Activated CD8-positive, alpha-beta T cell treated with anti-CD3 and anti-CD28 coated beads for 36 hours (primary cell): Measurements from ENCODE around the gene ACSBG1. TPM values are rescaled to one million over a fixed set of nuclear protein-coding genes. Genes with fewer than 3 reads are reported as not detected.

Experiments
- ATAC-seq: fragments of 200-7000 bp; cut with Tn5 transposase; one replicate; pipeline ENCODE4 v1.10.0; 2021; ENCODE audit warnings: mild to moderate bottlenecking, moderate library complexity
- CTCF ChIA-PET: fragments of 350-600 bp; sonication (Branson Sonifier 250); formaldehyde crosslinking; loops from one replicate; lab custom pipeline; 2021; ENCODE audit warnings: antibody characterized with exemption; lab: Charles Lee
- POLR2A ChIA-PET: fragments of 350-600 bp; sonication (Branson Sonifier 250); formaldehyde crosslinking; loops from one replicate; lab custom pipeline; 2021; ENCODE audit warnings: antibody characterized with exemption; lab: Charles Lee
- DNase-seq: peaks from one replicate; pipeline ENCODE4 v3.0.0-alpha.2; 2020
- H3K27ac Mint-ChIP-seq: one replicate; pipeline ENCODE4 v1.8.0; 2021; ENCODE audit warnings: mild to moderate bottlenecking, mixed read lengths
- H3K27me3 Mint-ChIP-seq: one replicate; pipeline ENCODE4 v1.8.0; 2021; ENCODE audit warnings: mixed read lengths
- H3K36me3 Mint-ChIP-seq: one replicate; pipeline ENCODE4 v1.8.0; 2021; ENCODE audit warnings: low read depth, mixed read lengths
- H3K4me1 Mint-ChIP-seq: one replicate; pipeline ENCODE4 v1.8.0; 2021; ENCODE audit warnings: low read depth, mixed read lengths
- H3K4me3 Mint-ChIP-seq: one replicate; pipeline ENCODE4 v1.8.0; 2021; ENCODE audit warnings: mild to moderate bottlenecking, moderate library complexity, mixed read lengths
- H3K9me3 Mint-ChIP-seq: one replicate; pipeline ENCODE4 v1.8.0; 2021; ENCODE audit warnings: mixed read lengths
- CTCF ChIP-seq: fragments of 200-600 bp; IDR thresholded peaks from one replicate; pipeline ENCODE4 v1.8.0; 2022; ENCODE audit warnings: antibody characterized with exemption, mild to moderate bottlenecking
- intact Hi-C: fragments of 100-400 bp; cut with micrococcal nuclease; formaldehyde crosslinking; loops from one replicate; pipeline ENCODE4 v1.10.0; 2022
- total RNA-seq, 2 experiments: library from RNA; stranded (reverse); gene quantifications; one replicate each; pipeline ENCODE4 v1.2.3, GENCODE V29; 2021

ACSBG1 gene
- total RNA-seq, 2 experiments from 2014 or later, result 0.18 TPM; not detected in 1

GRCh38 chr15:78274994-78275393 lies 40.6 kb upstream of the ACSBG1 start:
- intact Hi-C loops, result no loop called here
- no peaks in the 10 kb centered on the region for H3K9me3 Mint-ChIP-seq
- DNase-seq, result no peak
- H3K27ac Mint-ChIP-seq, result peak overlapping the region; percentile 6
- no peaks in the 10 kb centered on the region for H3K27me3 Mint-ChIP-seq
- TF ChIP-seq CTCF, result no peak
- CTCF ChIA-PET, result interaction anchor here (0.9 to 1.4 kb wide), 2 partner anchors 10 to 24 kb away, joined by 4 to 6 read pairs; partner anchors contain the start of gene SKIC8
- POLR2A ChIA-PET, result interaction anchor here (1.4 kb wide), 1 partner anchor 9 kb away, joined by 4 read pairs; no protein-coding TSS in a partner anchor
- H3K4me3 Mint-ChIP-seq, result no peak overlapping the region
- ATAC-seq, result no peak
- peaks cover 2% of the 10 kb centered on the region for H3K4me1 Mint-ChIP-seq
- peaks cover 23% of the 10 kb centered on the region for H3K36me3 Mint-ChIP-seq

GRCh38 chr15:78272776-78273175 lies 38.4 kb upstream of the ACSBG1 start:
- CTCF ChIA-PET, result interaction anchor here (1.9 to 2.0 kb wide), 2 partner anchors 8 to 9 kb away, joined by 5 to 6 read pairs; partner anchors contain the start of gene DNAJA4
- no peak overlapping the region for H3K27ac Mint-ChIP-seq

GRCh38 chr15:78272316-78272715 lies 38.0 kb upstream of the ACSBG1 start:
- no peak for TF ChIP-seq CTCF
- no peak overlapping the region for H3K27ac Mint-ChIP-seq
- peaks cover 10% of the 10 kb centered on the region for H3K4me1 Mint-ChIP-seq
- H3K36me3 Mint-ChIP-seq, result peaks cover 12% of the 10 kb centered on the region
- DNase-seq, result no peak
- ATAC-seq, result no peak
- CTCF ChIA-PET, result interaction anchor here (1.0 to 2.0 kb wide), 2 partner anchors 9 to 13 kb away, joined by 3 to 6 read pairs; no protein-coding TSS in a partner anchor
- no peak overlapping the region for H3K4me3 Mint-ChIP-seq
- POLR2A ChIA-PET, result interaction anchor here (1.2 kb wide), 1 partner anchor 20 kb away, joined by 3 read pairs; no protein-coding TSS in a partner anchor
- H3K27me3 Mint-ChIP-seq, result no peaks in the 10 kb centered on the region
- no peaks in the 10 kb centered on the region for H3K9me3 Mint-ChIP-seq
- intact Hi-C loops, result no loop called here

More at GRCh38 chr15:78272776-78273175, 38.4 kb upstream of the ACSBG1 start:
- TF ChIP-seq CTCF, result no peak
- Mint-ChIP-seq H3K36me3 (peaks cover 11% of the 10 kb centered on the region), H3K4me3 (no peak overlapping the region), H3K9me3 (no peaks in the 10 kb centered on the region), H3K4me1 (peaks cover 8% of the 10 kb centered on the region), H3K27me3 (no peaks in the 10 kb centered on the region)
- ATAC-seq, result no peak
- POLR2A ChIA-PET, result no interaction called here
- DNase-seq, result no peak
- intact Hi-C loops, result no loop called here

GRCh38 chr15:78266806-78267205 lies 32.4 kb upstream of the ACSBG1 start:
- intact Hi-C loops, result no loop called here
- Mint-ChIP-seq H3K4me1 (peaks cover 29% of the 10 kb centered on the region), H3K4me3 (peak overlapping the region; percentile 89), H3K36me3 (peaks cover 6% of the 10 kb centered on the region), H3K27me3 (no peaks in the 10 kb centered on the region), H3K27ac (peak overlapping the region; percentile 3), H3K9me3 (no peaks in the 10 kb centered on the region)
- ChIA-PET POLR2A (interaction anchor here (1.0 to 1.6 kb wide), 2 partner anchors 33 to 171 kb away, joined by 3 to 7 read pairs; partner anchors contain the start of genes IREB2 and SKIC8), CTCF (interaction anchor here (1.3 to 2.5 kb wide), 2 partner anchors 12 to 33 kb away, joined by 3 to 6 read pairs; partner anchors contain the start of gene SKIC8)
- DNase-seq, result no peak
- no peak for ATAC-seq
- TF ChIP-seq CTCF, result no peak

GRCh38 chr15:78266229-78266628 lies 31.9 kb upstream of the ACSBG1 start:
- peaks cover 29% of the 10 kb centered on the region for H3K4me1 Mint-ChIP-seq
- no peak for TF ChIP-seq CTCF
- no peaks in the 10 kb centered on the region for H3K27me3 Mint-ChIP-seq
- ChIA-PET CTCF (interaction anchor here (0.9 to 2.8 kb wide), 10 partner anchors 13 to 307 kb away, joined by 3 to 12 read pairs (median 4); partner anchors contain the start of gene SKIC8), POLR2A (interaction anchor here (1.0 to 2.1 kb wide), 6 partner anchors 9 to 172 kb away, joined by 3 to 13 read pairs (median 6); partner anchors contain the start of genes IREB2 and SKIC8)
- H3K9me3 Mint-ChIP-seq, result no peaks in the 10 kb centered on the region
- intact Hi-C loops, result no loop called here
- DNase-seq, result no peak
- H3K36me3 Mint-ChIP-seq, result peaks cover 6% of the 10 kb centered on the region
- peak overlapping the region; percentile 89 for H3K4me3 Mint-ChIP-seq
- peak overlapping the region; percentile 91 for H3K27ac Mint-ChIP-seq
- no peak for ATAC-seq
